Esophagus muscularis mucosa (tissue), 4 donors: Measurements from ENCODE around the gene OLFM4. TPM values are rescaled to one million over a fixed set of nuclear protein-coding genes. Genes with fewer than 3 reads are reported as not detected.
A peak's percentile ranks its signal among the peaks of the same experiment; 100 is the strongest.

Experiments
- DNase-seq: peaks from one replicate; pipeline ENCODE4 v3.0.0-alpha.2; 2017; ENCODE audit errors: extremely low spot score
- H3K27ac ChIP-seq, 4 donors: fragments of 200-600 bp; sonication (generic); replicated peaks in 1 of 4; 1 replicate in 3 of 4; 2 replicates in 1 of 4; pipeline ENCODE4 v1.5.1; 2016 to 2019; ENCODE audit warnings: mild to moderate bottlenecking in 1 of 4
- H3K27me3 ChIP-seq, 4 donors: fragments of 200-600 bp; sonication (generic); one replicate each; pipeline versions ENCODE4 v1.5.1 to v1.6.0; 2016 to 2019
- H3K36me3 ChIP-seq, 4 donors: fragments of 200-600 bp; sonication (generic); one replicate each; pipeline ENCODE4 v1.5.1; 2016 to 2019
- H3K4me1 ChIP-seq, 4 donors: fragments of 200-600 bp; sonication (generic); one replicate each; pipeline ENCODE4 v1.5.1; 2016 to 2019
- H3K4me3 ChIP-seq, 4 donors: fragments of 200-600 bp; sonication (generic); 1 replicate in 2 of 4; 2 replicates in 2 of 4; pipeline ENCODE4 v1.5.1; 2016 to 2019; ENCODE audit warnings: mild to moderate bottlenecking in 4 of 4, moderate library complexity in 1 of 4
- H3K9me3 ChIP-seq, 4 donors: fragments of 200-600 bp; sonication (generic); 1 replicate in 3 of 4; 2 replicates in 1 of 4; pipeline ENCODE4 v1.5.1; 2016 to 2019
- CTCF ChIP-seq, 3 experiments: fragments of 200-600 bp in 2 of 3; fragments of 450-650 bp in 1 of 3; sonication (generic) in 2 of 3; IDR thresholded peaks; one replicate each; pipeline ENCODE4 v1.5.1; 2017 to 2019; ENCODE audit warnings: antibody characterized with exemption in 3 of 3, mild to moderate bottlenecking in 2 of 3, moderate library complexity in 1 of 3
- EP300 ChIP-seq: sonication (generic); formaldehyde crosslinking; IDR thresholded peaks from one replicate; pipeline ENCODE4 v1.6.1; 2017; ENCODE audit warnings: antibody characterized with exemption
- POLR2A ChIP-seq: fragments of 450-650 bp; IDR thresholded peaks from one replicate; pipeline ENCODE4 v1.6.1; 2017; ENCODE audit warnings: antibody characterized with exemption, moderate library complexity, mild to moderate bottlenecking, low read depth
- POLR2AphosphoS5 ChIP-seq, 2 donors: sonication (generic); formaldehyde crosslinking; IDR thresholded peaks; one replicate each; pipeline ENCODE4 v1.6.1; 2017; ENCODE audit warnings: antibody characterized with exemption in 2 of 2
- WGBS: methylation state at CpG from one replicate; pipeline ENCODE4 v1.1.5; 2018; 5-methylcytosine and 5-hydroxymethylcytosine counted together
- intact Hi-C: fragments of 100-400 bp; cut with DNase I; formaldehyde crosslinking; loops from one replicate; pipeline ENCODE4 v1.15.1; 2023
- total RNA-seq, 4 donors: library from RNA; depleted of rRNA; stranded (reverse); fragments of >200 nt; gene quantifications; one replicate each; pipeline versions ENCODE4 v1.1.0 to v1.2.1, GENCODE V29; 2016

OLFM4 gene
- under 1 TPM in 3 of 4 donors, not detected in 1; under 0.01 to 0.66 (median 0.13) TPM for total RNA-seq

DNA sequence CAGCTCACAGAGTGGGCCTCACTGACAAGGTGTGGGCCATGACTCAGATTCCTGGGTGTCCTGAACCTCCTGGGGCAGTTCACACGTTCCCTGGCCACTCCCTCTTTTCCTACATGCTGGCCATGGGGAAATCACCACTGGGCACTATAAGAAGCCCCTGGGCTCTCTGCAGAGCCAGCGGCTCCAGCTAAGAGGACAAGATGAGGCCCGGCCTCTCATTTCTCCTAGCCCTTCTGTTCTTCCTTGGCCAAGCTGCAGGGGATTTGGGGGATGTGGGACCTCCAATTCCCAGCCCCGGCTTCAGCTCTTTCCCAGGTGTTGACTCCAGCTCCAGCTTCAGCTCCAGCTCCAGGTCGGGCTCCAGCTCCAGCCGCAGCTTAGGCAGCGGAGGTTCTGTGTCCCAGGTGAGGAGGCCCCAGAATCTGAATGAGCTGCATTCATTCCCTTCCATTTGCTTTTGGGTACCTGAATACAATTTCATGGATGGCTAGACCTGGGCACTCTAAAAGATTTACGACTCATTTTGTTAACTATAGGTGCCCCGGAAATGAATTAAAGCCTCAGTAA, at the start of gene OLFM4:
Gene OLFM4, plus strand, starts transcription at position 177 of the 567 bp plus-strand sequence. Its CDS starts 24 bp downstream, at position 201.
- 91% methylated on average over 8 of the region's 9 CpGs for WGBS
- Histone ChIP-seq H3K4me3 (no peak within 1 kb of the TSS), H3K4me1 (no peaks in the 10 kb centered on the region), H3K9me3 (no peaks in the 10 kb centered on the region), H3K27me3 (peaks cover 0 to 16% (median 0%) of the 10 kb centered on the region in 4 donors), H3K36me3 (no peaks in the 10 kb centered on the region), H3K27ac (no peak within 1 kb of the TSS)
- no peak for TF ChIP-seq CTCF (IDR thresholded peaks at IDR 0.05)
- no peak for TF ChIP-seq POLR2AphosphoS5 (IDR thresholded peaks at IDR 0.05)
- no peak for TF ChIP-seq EP300
- TF ChIP-seq POLR2A, result no peak
- intact Hi-C loops, result no loop called here
- DNase-seq, result no peak

DNA sequence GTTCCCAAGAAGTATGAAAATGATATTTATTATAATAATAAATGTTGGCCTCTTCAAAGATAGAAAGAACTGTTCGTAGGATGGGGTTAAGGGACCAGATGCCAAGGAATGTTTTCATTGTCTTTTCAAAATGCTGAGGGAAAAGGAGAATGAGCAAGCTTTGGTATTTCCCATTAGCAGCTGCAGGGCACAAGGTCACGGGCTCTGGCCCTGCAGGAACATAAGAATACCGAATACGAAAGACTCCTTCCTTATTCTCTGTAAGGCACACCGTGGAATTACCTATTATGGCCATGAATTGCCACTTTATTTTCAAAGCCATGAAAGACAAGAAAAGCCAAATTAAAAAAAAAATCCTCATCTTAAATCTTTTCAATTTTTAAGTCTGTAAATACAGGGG, 49.6 kb upstream of the OLFM4 start:
- no peak for TF ChIP-seq EP300
- TF ChIP-seq POLR2A, result no peak
- no peak for TF ChIP-seq POLR2AphosphoS5 (IDR thresholded peaks at IDR 0.05)
- TF ChIP-seq CTCF (IDR thresholded peaks at IDR 0.05), result no peak
- Histone ChIP-seq H3K4me3 (no peak overlapping the region), H3K27ac (no peak overlapping the region), H3K4me1 (no peaks in the 10 kb centered on the region), H3K9me3 (no peaks in the 10 kb centered on the region), H3K36me3 (no peaks in the 10 kb centered on the region), H3K27me3 (peaks cover 0 to 14% (median 0%) of the 10 kb centered on the region in 4 donors)
- intact Hi-C loops, result no loop called here
- WGBS, result 58% methylated on average over 5 of the region's 5 CpGs
- DNase-seq, result no peak

DNA sequence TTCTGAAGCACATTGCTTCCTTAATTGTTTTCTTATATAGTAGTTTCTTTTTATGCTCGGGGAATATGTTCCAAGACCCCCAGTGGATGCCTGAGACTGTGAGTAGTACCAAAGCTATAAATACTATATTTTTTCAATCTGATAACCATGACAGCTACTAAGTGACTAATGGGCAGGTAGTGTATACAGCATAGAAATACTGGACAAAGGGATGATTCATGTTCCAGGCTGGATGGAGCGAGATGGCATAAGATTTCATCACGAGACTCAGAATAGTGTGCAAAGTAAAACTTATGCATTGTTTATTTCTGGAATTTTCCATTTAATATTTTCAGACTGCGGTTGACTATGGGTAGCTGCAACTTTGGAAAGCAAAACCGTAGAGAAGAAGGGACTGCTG, 47.9 kb upstream of the OLFM4 start:
- no peak for DNase-seq
- H3K4me3 ChIP-seq, result no peak overlapping the region
- 81% methylated on average over 5 of the region's 5 CpGs for WGBS
- TF ChIP-seq CTCF (IDR thresholded peaks at IDR 0.05) (no peak), POLR2A (no peak), POLR2AphosphoS5 (IDR thresholded peaks at IDR 0.05) (no peak), EP300 (no peak)
- H3K36me3 ChIP-seq, result no peaks in the 10 kb centered on the region
- H3K4me1 ChIP-seq, result no peaks in the 10 kb centered on the region
- peaks cover 0 to 11% (median 0%) of the 10 kb centered on the region in 4 donors for H3K27me3 ChIP-seq
- no peak overlapping the region for H3K27ac ChIP-seq
- H3K9me3 ChIP-seq, result no peaks in the 10 kb centered on the region
- intact Hi-C loops, result no loop called here

DNA sequence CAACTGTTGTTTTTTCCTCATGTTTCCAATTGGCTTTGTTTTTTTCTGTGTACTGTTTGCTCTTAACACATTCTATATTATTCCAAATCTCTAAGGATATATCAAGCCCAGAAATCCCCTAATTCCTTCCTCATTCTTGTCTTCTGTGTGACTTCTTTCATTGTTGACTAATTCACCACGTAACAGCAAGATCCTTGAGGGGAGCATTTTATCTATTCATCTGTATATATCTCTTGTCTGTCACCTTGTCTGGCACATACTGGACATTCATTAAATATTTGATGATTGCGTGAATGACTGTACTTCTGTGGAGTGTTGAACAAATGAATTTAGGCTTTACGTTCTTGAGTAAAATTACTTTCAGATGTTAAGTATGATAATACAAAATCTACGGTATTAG, 44.8 kb upstream of the OLFM4 start:
- H3K4me3 ChIP-seq, result no peak overlapping the region
- no peak for DNase-seq
- peaks cover 0 to 8% (median 0%) of the 10 kb centered on the region in 4 donors for H3K27me3 ChIP-seq
- no peak for TF ChIP-seq POLR2AphosphoS5 (IDR thresholded peaks at IDR 0.05)
- no peak for TF ChIP-seq POLR2A
- no peak for TF ChIP-seq EP300
- TF ChIP-seq CTCF (IDR thresholded peaks at IDR 0.05), result no peak
- WGBS, result 83% methylated on average over 4 of the region's 4 CpGs
- H3K4me1 ChIP-seq, result no peaks in the 10 kb centered on the region
- no peaks in the 10 kb centered on the region for H3K9me3 ChIP-seq
- no peaks in the 10 kb centered on the region for H3K36me3 ChIP-seq
- intact Hi-C loops, result no loop called here
- no peak overlapping the region for H3K27ac ChIP-seq

- Histone ChIP-seq H3K4me3 (no peak overlapping the region), H3K27ac (no peak overlapping the region), H3K9me3 (no peaks in the 10 kb centered on the region), H3K27me3 (peaks cover 0 to 8% (median 0%) of the 10 kb centered on the region in 4 donors), H3K4me1 (no peaks in the 10 kb centered on the region), H3K36me3 (no peaks in the 10 kb centered on the region)
- intact Hi-C loops, result no loop called here
- peak; percentile 7 for DNase-seq
- TF ChIP-seq EP300 (no peak), POLR2AphosphoS5 (IDR thresholded peaks at IDR 0.05) (no peak), CTCF (IDR thresholded peaks at IDR 0.05) (no peak), POLR2A (no peak)
- whole genome bisulfite sequencing, result 79% methylated on average over 5 of the region's 5 CpGs
Observed at GRCh38 chr13:52984881-52985363, 43.7 kb upstream of the OLFM4 start.
